ENCODE results near the gene PRDM13. TPM values are rescaled to one million over a fixed set of nuclear protein-coding genes. Genes with fewer than 3 reads are reported as not detected.

Gene PRDM13
- total and polyA plus RNA-seq, 2 of the 8 experiments (the other 6 are each of a cell fraction or from before 2014, with no cell fraction given) = 0.05 to 0.09 TPM

DNA sequence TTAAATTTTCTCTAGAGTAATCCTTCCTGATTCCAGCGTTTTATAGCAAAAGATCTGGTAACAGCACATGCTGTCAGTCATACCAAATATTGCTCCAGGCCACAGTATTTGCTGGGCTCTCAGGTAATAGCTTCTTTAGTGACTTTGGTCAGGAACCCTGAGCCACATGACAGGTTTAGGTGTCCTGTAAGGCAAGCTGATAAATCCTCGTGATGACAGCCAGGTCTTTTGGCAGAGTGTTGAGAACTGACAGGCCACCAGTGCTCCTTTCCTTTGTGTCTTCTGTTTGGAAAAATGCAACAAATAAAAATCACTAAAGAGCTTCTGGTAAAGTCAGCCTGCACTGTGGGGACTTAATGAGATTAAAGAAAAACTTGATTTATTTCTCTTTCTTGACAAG is 34.6 kb downstream of the PRDM13 start:
- WGBS, 2 experiments (ENCODE audit: extremely low coverage in 1 of 2, insufficient coverage in 1 of 2, insufficient read length in 1 of 2, insufficient replicate concordance in 2 of 2, low coverage in 1 of 2, low lambda C conversion rate in 2 of 2, missing lambda C conversion rate in 1 of 2) = 75% methylated on average over 2 of the region's 2 CpGs; no CpG with 5 or more reads in 1 of the 2 experiments
- Histone ChIP-seq H2BK5ac (ENCODE audit: low read depth, low read length) (no peak overlapping the region), H3K36me3 (ENCODE audit: control insufficient read depth in 2 of 4, insufficient read depth in 4 of 4, low read length in 3 of 4) (no peaks in the 10 kb centered on the region), H3K4ac (replicated peaks; ENCODE audit: insufficient read length, low read depth, low read length) (no peak overlapping the region), H2BK15ac (ENCODE audit: low read length) (no peak overlapping the region), H3K18ac (ENCODE audit: extremely low read depth, low read length) (no peak overlapping the region), H2AFZ (ENCODE audit: low read length) (no peak overlapping the region; the same call in 1 of the 2 replicates), H4K91ac (replicated peaks; ENCODE audit: insufficient read length, low read length) (no peak overlapping the region), H2AK5ac (ENCODE audit: low read depth, low read length) (no peak overlapping the region), H2BK20ac (ENCODE audit: low read length) (no peak overlapping the region), H4K20me1 (replicated peaks in 1 of 2; ENCODE audit: control insufficient read depth in 1 of 2, insufficient read depth in 2 of 2, low read length in 2 of 2) (no peaks in the 10 kb centered on the region), H4K8ac (ENCODE audit: extremely low read depth, insufficient read depth, low read length) (no peak overlapping the region), H3K14ac (ENCODE audit: insufficient read length) (no peak overlapping the region), H3K4me1 (replicated peaks in 1 of 4; ENCODE audit: control insufficient read depth in 3 of 4, insufficient read depth in 4 of 4, low read length in 3 of 4) (no peaks in the 10 kb centered on the region), H3K9ac (replicated peaks in 1 of 4; ENCODE audit: extremely low read depth in 1 of 4, low read depth in 3 of 4, low read length in 3 of 4) (no peak overlapping the region), H3K27me3 (replicated peaks in 1 of 4; ENCODE audit: control insufficient read depth in 3 of 4, extremely low read depth in 1 of 4, insufficient read depth in 3 of 4, low read length in 3 of 4) (no peaks in the 10 kb centered on the region), H3K9me3 (ENCODE audit: insufficient read depth in 2 of 2, low read depth in 1 of 2, low read length in 1 of 2) (peaks cover 11 to 18% of the 10 kb centered on the region in 2 experiments), H3K79me2 (ENCODE audit: control insufficient read depth in 1 of 2, insufficient read depth in 2 of 2, low read length in 2 of 2) (no peaks in the 10 kb centered on the region), H3K4me2 (ENCODE audit: insufficient read depth in 1 of 2, low read depth in 2 of 2, low read length in 2 of 2) (no peak overlapping the region), H3K27ac (ENCODE audit: low read depth, low read length) (no peak overlapping the region), H3K56ac (replicated peaks; ENCODE audit: insufficient read length, low read depth, low read length) (no peak overlapping the region), H3K23me2 (ENCODE audit: low read depth, low read length) (no peaks in the 10 kb centered on the region), H3K23ac (ENCODE audit: insufficient read length) (no peak overlapping the region), H2BK120ac (replicated peaks; ENCODE audit: low read depth, low read length) (no peak overlapping the region), H4K5ac (ENCODE audit: insufficient read length, low read depth, low read length) (no peak overlapping the region), H2BK12ac (ENCODE audit: low read depth, low read length) (no peak overlapping the region), H3K4me3 (ENCODE audit: extremely low read depth in 1 of 4, insufficient read depth in 2 of 4, low read depth in 3 of 4, low read length in 4 of 4) (no peak overlapping the region), H3K79me1 (ENCODE audit: low read depth, low read length) (no peaks in the 10 kb centered on the region)
- no peak for DNase-seq (ENCODE audit: low read depth in 1 of 2, low spot score in 2 of 2)
- FAIRE-seq = no peak
- ChIA-PET POLR2A (ENCODE audit: partially characterized antibody) (no interaction called here), CTCF (ENCODE audit: partially characterized antibody) (interaction anchor here (1.6 kb wide), 1 partner anchor 73 kb away, joined by 4 read pairs; the partner anchor contains the start of gene CCNC)
- TF ChIP-seq POLR2A (IDR thresholded peaks at IDR 0.05; ENCODE audit: control extremely low read depth in 1 of 2, low read depth in 2 of 2, low read length in 2 of 2) = no peak
- TF ChIP-seq EGR1 (IDR thresholded peaks at IDR 0.05; ENCODE audit: borderline replicate concordance, low read depth, low read length) = no peak
- no peak for TF ChIP-seq RBBP5 (IDR thresholded peaks at IDR 0.05; ENCODE audit: borderline replicate concordance, low read depth, low read length)
- TF ChIP-seq, protein P1, sequence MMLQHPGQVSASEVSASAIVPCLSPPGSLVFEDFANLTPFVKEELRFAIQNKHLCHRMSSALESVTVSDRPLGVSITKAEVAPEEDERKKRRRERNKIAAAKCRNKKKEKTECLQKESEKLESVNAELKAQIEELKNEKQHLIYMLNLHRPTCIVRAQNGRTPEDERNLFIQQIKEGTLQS (IDR thresholded peaks at IDR 0.05; ENCODE audit: insufficient read depth, low read depth, low read length) = no peak
- TF ChIP-seq CEBPB (IDR thresholded peaks at IDR 0.05; ENCODE audit: low read depth, low read length) = no peak
- TF ChIP-seq SP2 (IDR thresholded peaks at IDR 0.05; ENCODE audit: low read length) = no peak
- no peak for TF ChIP-seq PHF8 (conservative IDR thresholded peaks at IDR 0.05; ENCODE audit: low read depth, low read length)
- no peak for TF ChIP-seq POU5F1 (IDR thresholded peaks at IDR 0.05; ENCODE audit: low read depth, low read length)
- no peak for TF ChIP-seq TBP (IDR thresholded peaks at IDR 0.05; ENCODE audit: low read depth, low read length)
- TF ChIP-seq, protein P2, sequence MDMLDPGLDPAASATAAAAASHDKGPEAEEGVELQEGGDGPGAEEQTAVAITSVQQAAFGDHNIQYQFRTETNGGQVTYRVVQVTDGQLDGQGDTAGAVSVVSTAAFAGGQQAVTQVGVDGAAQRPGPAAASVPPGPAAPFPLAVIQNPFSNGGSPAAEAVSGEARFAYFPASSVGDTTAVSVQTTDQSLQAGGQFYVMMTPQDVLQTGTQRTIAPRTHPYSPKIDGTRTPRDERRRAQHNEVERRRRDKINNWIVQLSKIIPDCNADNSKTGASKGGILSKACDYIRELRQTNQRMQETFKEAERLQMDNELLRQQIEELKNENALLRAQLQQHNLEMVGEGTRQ (IDR thresholded peaks at IDR 0.05; ENCODE audit: low read length) = no peak
